Suprapubic skin (tissue), 3 donors: Measurements from ENCODE around the gene SMC3.

Experiments used
- POLR2AphosphoS5 ChIP-seq, 3 donors: sonication (generic); formaldehyde crosslinking; IDR thresholded peaks; one replicate each; pipeline ENCODE4 v1.6.1; 2017; ENCODE audit warnings: antibody characterized with exemption in 3 of 3
- TF ChIP-seq, protein P1 (sequence below), 2 donors: fragments of 200-600 bp in 1 of 2; fragments of 450-650 bp in 1 of 2; sonication (generic) in 1 of 2; IDR thresholded peaks; one replicate each; pipeline ENCODE4 v1.5.1; 2016 to 2019; ENCODE audit warnings: antibody characterized with exemption in 2 of 2, mild to moderate bottlenecking in 1 of 2, moderate library complexity in 1 of 2

DNA sequence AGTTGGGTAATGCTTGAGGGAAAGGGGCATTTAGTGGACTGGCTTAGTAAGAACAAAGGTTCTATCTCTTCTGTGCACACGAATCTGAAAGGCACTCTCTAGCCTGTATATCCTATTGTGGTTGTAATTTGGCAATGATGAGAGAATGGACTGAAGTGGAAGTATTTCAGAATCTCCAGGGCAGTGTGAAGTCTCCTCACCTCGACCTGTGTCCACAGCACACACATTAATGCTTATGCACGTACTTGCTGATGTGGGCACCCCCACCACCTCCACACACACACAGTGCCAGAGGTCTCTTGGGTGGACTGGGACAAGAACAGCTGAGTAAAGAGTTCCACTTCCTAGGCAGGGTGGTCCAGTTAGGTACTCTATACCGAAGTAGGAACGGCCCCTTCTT is 6.9 kb downstream of the SMC3 start:
- TF ChIP-seq, protein P1, sequence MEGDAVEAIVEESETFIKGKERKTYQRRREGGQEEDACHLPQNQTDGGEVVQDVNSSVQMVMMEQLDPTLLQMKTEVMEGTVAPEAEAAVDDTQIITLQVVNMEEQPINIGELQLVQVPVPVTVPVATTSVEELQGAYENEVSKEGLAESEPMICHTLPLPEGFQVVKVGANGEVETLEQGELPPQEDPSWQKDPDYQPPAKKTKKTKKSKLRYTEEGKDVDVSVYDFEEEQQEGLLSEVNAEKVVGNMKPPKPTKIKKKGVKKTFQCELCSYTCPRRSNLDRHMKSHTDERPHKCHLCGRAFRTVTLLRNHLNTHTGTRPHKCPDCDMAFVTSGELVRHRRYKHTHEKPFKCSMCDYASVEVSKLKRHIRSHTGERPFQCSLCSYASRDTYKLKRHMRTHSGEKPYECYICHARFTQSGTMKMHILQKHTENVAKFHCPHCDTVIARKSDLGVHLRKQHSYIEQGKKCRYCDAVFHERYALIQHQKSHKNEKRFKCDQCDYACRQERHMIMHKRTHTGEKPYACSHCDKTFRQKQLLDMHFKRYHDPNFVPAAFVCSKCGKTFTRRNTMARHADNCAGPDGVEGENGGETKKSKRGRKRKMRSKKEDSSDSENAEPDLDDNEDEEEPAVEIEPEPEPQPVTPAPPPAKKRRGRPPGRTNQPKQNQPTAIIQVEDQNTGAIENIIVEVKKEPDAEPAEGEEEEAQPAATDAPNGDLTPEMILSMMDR (IDR thresholded peaks at IDR 0.05): no peak
- no peak for TF ChIP-seq POLR2AphosphoS5 (IDR thresholded peaks at IDR 0.05)
